PC-3 (cell line): ENCODE data around the gene MYOZ1. TPM values are rescaled to one million over a fixed set of nuclear protein-coding genes. Genes with fewer than 3 reads are reported as not detected.

Source experiments
- ATAC-seq: fragments of 200-7000 bp; cut with Tn5 transposase; 2 replicates; pipeline ENCODE4 v1.9.1; 2020; ENCODE audit warnings: mild to moderate bottlenecking, moderate library complexity
- BruUV-seq: library from RNA; stranded (reverse); fragments of 400-500 nt; replicated peaks from 2 replicates; lab custom pipeline; 2021; lab: Mats Ljungman, UMichigan
- CTCF ChIA-PET: fragments of 300-600 bp; sonication (Branson Sonifier 250); formaldehyde crosslinking; loops from one replicate; lab custom pipeline; 2022; ENCODE audit warnings: antibody characterized with exemption; lab: Charles Lee
- POLR2A ChIA-PET: fragments of 300-600 bp; sonication (Branson Sonifier 250); formaldehyde crosslinking; loops from one replicate; lab custom pipeline; 2022; ENCODE audit warnings: antibody characterized with exemption; ENCODE audit not compliant: unreplicated experiment; lab: Charles Lee
- DNase-seq: peaks from one replicate; pipeline ENCODE4 v3.0.0-alpha.2; 2015
- H2AFZ ChIP-seq: fragments of 300-600 bp; sonication (generic); 2 replicates; pipeline ENCODE4 v1.6.0; 2016; ENCODE audit warnings: antibody characterized with exemption, low read length
- H3F3A ChIP-seq: fragments of 300-600 bp; sonication (generic); one replicate; pipeline ENCODE4 v1.6.0; 2017; ENCODE audit warnings: antibody characterized with exemption, low read length, control low read depth, mild to moderate bottlenecking; ENCODE audit not compliant: unreplicated experiment
- H3K27ac ChIP-seq: fragments of 300-600 bp; sonication (generic); 2 replicates; pipeline ENCODE4 v1.5.1; 2016; ENCODE audit warnings: mild to moderate bottlenecking, low read length
- H3K27me3 ChIP-seq: fragments of 300-600 bp; sonication (generic); 2 replicates; pipeline ENCODE4 v1.6.1; 2016; ENCODE audit warnings: low read length, mixed read lengths
- H3K36me3 ChIP-seq: fragments of 300-600 bp; sonication (generic); 2 replicates; pipeline ENCODE4 v1.6.1; 2016; ENCODE audit warnings: low read depth, mixed run types, low read length, mixed read lengths
- H3K4me1 ChIP-seq: fragments of 300-600 bp; sonication (generic); 2 replicates; pipeline ENCODE4 v1.5.1; 2016; ENCODE audit warnings: low read length; ENCODE audit not compliant: insufficient read depth
- H3K4me2 ChIP-seq: fragments of 300-600 bp; sonication (generic); 2 replicates; pipeline ENCODE4 v1.6.0; 2016; ENCODE audit warnings: low read length
- H3K4me3 ChIP-seq: fragments of 300-600 bp; sonication (generic); 2 replicates; pipeline ENCODE4 v1.5.1; 2016; ENCODE audit warnings: mild to moderate bottlenecking, low read length, mixed read lengths
- H3K79me2 ChIP-seq: fragments of 300-600 bp; sonication (generic); 2 replicates; pipeline ENCODE4 v1.6.1; 2017; ENCODE audit warnings: low read length, mixed read lengths
- H3K9ac ChIP-seq: fragments of 300-600 bp; sonication (generic); 2 replicates; pipeline ENCODE4 v1.6.0; 2016; ENCODE audit warnings: mild to moderate bottlenecking, low read length
- H3K9me2 ChIP-seq: fragments of 300-600 bp; sonication (generic); replicated peaks from 2 replicates; pipeline ENCODE4 v1.6.1; 2016; ENCODE audit warnings: mixed run types, low read length, mixed read lengths
- H3K9me3 ChIP-seq: fragments of 300-600 bp; sonication (generic); 2 replicates; pipeline ENCODE4 v1.6.1; 2016; ENCODE audit warnings: low read length, mixed read lengths
- H4K20me1 ChIP-seq: fragments of 300-600 bp; sonication (generic); 2 replicates; pipeline ENCODE4 v1.6.1; 2016; ENCODE audit warnings: low read length, mixed read lengths
- CTCF ChIP-seq: fragments of 300-600 bp; sonication (generic); conservative IDR thresholded peaks from 2 replicates; pipeline ENCODE4 v1.5.1; 2017; ENCODE audit warnings: antibody characterized with exemption, low read depth, mild to moderate bottlenecking, low read length
- EZH2 ChIP-seq: fragments of 300-600 bp; sonication (generic); IDR thresholded peaks from one replicate; pipeline ENCODE4 v1.6.1; 2017; ENCODE audit warnings: antibody characterized with exemption, mild to moderate bottlenecking, low read length; ENCODE audit not compliant: unreplicated experiment
- EZH2phosphoT487 ChIP-seq: fragments of 300-600 bp; sonication (generic); IDR thresholded peaks from 2 replicates; pipeline ENCODE4 v1.6.1; 2018; ENCODE audit warnings: mild to moderate bottlenecking, antibody characterized with exemption, low read length, borderline replicate concordance
- intact Hi-C: fragments of 100-400 bp; cut with micrococcal nuclease; formaldehyde crosslinking; loops from 2 replicates; pipeline ENCODE4 v1.9.0; 2023
- total RNA-seq: library from RNA; depleted of rRNA; stranded (reverse); fragments of >200 nt; gene quantifications from 2 replicates; pipeline ENCODE4 v1.2.3, GENCODE V29; 2014

MYOZ1 gene
- total RNA-seq, 1 experiment from 2014 or later: not detected

GRCh38 chr10:73647211-73647874 lies 6.1 kb upstream of the MYOZ1 start:
- H2AFZ ChIP-seq: peak overlapping the region; percentile 8; the same call in 1 of the 2 replicates

GRCh38 chr10:73646598-73647041 lies 5.3 kb upstream of the MYOZ1 start:
- POLR2A ChIA-PET: no interaction called here

More at GRCh38 chr10:73647211-73647874, 6.1 kb upstream of the MYOZ1 start:
- ATAC-seq (no peak), DNase-seq (no peak)
- Histone ChIP-seq H3K4me1 (no peaks in the 10 kb centered on the region), H4K20me1 (no peaks in the 10 kb centered on the region), H3K4me3 (no peak overlapping the region), H3K27ac (no peak overlapping the region), H3K27me3 (no peaks in the 10 kb centered on the region), H3K9me2 (no peaks in the 10 kb centered on the region), H3K4me2 (no peak overlapping the region), H3K9me3 (no peaks in the 10 kb centered on the region), H3F3A (no peaks in the 10 kb centered on the region), H3K36me3 (no peaks in the 10 kb centered on the region), H3K9ac (no peak overlapping the region), H3K79me2 (no peaks in the 10 kb centered on the region)
- CTCF ChIA-PET: no interaction called here
- BruUV-seq: no TSS peak
- POLR2A ChIA-PET: no interaction called here
- intact Hi-C loops: no loop called here
- TF ChIP-seq EZH2 (no peak), EZH2phosphoT487 (no peak), CTCF (no peak)

More at GRCh38 chr10:73646598-73647041, 5.3 kb upstream of the MYOZ1 start:
- ATAC-seq (no peak), DNase-seq (no peak)
- Histone ChIP-seq H3K9me3 (no peaks in the 10 kb centered on the region), H3F3A (no peaks in the 10 kb centered on the region), H3K4me3 (no peak overlapping the region), H3K36me3 (no peaks in the 10 kb centered on the region), H3K9ac (no peak overlapping the region), H3K4me2 (no peak overlapping the region), H2AFZ (no peak overlapping the region), H3K9me2 (no peaks in the 10 kb centered on the region), H3K4me1 (no peaks in the 10 kb centered on the region), H3K27ac (no peak overlapping the region), H3K79me2 (no peaks in the 10 kb centered on the region), H3K27me3 (no peaks in the 10 kb centered on the region), H4K20me1 (no peaks in the 10 kb centered on the region)
- CTCF ChIA-PET: interaction anchor here (4.4 kb wide), 1 partner anchor 117 kb away, joined by 39 read pairs; no protein-coding TSS in a partner anchor
- no peak for TF ChIP-seq EZH2
- no peak for TF ChIP-seq EZH2phosphoT487
- no peak for TF ChIP-seq CTCF
- intact Hi-C loops: no loop called here
- BruUV-seq: no TSS peak
